ENCODE measurements around the gene KIRREL2.

- TF ChIP-seq, protein P1, sequence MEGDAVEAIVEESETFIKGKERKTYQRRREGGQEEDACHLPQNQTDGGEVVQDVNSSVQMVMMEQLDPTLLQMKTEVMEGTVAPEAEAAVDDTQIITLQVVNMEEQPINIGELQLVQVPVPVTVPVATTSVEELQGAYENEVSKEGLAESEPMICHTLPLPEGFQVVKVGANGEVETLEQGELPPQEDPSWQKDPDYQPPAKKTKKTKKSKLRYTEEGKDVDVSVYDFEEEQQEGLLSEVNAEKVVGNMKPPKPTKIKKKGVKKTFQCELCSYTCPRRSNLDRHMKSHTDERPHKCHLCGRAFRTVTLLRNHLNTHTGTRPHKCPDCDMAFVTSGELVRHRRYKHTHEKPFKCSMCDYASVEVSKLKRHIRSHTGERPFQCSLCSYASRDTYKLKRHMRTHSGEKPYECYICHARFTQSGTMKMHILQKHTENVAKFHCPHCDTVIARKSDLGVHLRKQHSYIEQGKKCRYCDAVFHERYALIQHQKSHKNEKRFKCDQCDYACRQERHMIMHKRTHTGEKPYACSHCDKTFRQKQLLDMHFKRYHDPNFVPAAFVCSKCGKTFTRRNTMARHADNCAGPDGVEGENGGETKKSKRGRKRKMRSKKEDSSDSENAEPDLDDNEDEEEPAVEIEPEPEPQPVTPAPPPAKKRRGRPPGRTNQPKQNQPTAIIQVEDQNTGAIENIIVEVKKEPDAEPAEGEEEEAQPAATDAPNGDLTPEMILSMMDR (conservative IDR thresholded peaks at IDR 0.05; ENCODE audit: low read depth in 2 of 2) = no peak
- no peak for TF ChIP-seq POLR2AphosphoS5 (IDR thresholded peaks at IDR 0.05; ENCODE audit: low read depth)
- no peak for TF ChIP-seq NANOG (IDR thresholded peaks at IDR 0.05; ENCODE audit: borderline replicate concordance)
Measured at GRCh38 chr19:35908010-35908441, 51.3 kb downstream of the KIRREL2 start, which contains the start of gene TYROBP.
